CD4-positive, alpha-beta T cell (primary cell): Measurements from ENCODE around the gene ATPAF2. TPM values are rescaled to one million over a fixed set of nuclear protein-coding genes. Genes with fewer than 3 reads are reported as not detected.

Source experiments
- ATAC-seq: fragments of 200-7000 bp; cut with Tn5 transposase; one replicate; pipeline ENCODE4 v1.10.0; 2022; ENCODE audit warnings: mild to moderate bottlenecking; ENCODE audit not compliant: poor library complexity
- CTCF ChIA-PET: fragments of 350-600 bp; sonication (Branson Sonifier 250); formaldehyde crosslinking; loops from one replicate; lab custom pipeline; 2021; ENCODE audit warnings: antibody characterized with exemption, inconsistent platforms; lab: Charles Lee
- POLR2A ChIA-PET: fragments of 350-600 bp; sonication (Branson Sonifier 250); formaldehyde crosslinking; loops from one replicate; lab custom pipeline; 2021; ENCODE audit warnings: antibody characterized with exemption, inconsistent platforms; lab: Charles Lee
- DNase-seq, 14 experiments: peaks; one replicate each; pipeline ENCODE4 v3.0.0-alpha.2; 2013 to 2020; ENCODE audit warnings: mixed read lengths in 2 of 14
- H3K27ac ChIP-seq, 2 donors: one replicate each; pipeline versions ENCODE4 v1.5.1 to v1.7.0; 2013; ENCODE audit warnings: low read length in 2 of 2, low read depth in 1 of 2, mild to moderate bottlenecking in 1 of 2
- H3K27me3 ChIP-seq, 2 experiments: 1 replicate in 1 of 2; 2 replicates in 1 of 2; pipeline versions ENCODE4 v1.6.1 to v1.7.0; 2013; ENCODE audit warnings: low read length in 2 of 2, control low read depth in 1 of 2, mild to moderate bottlenecking in 1 of 2, moderate library complexity in 1 of 2; ENCODE audit not compliant: insufficient read depth in 2 of 2, control insufficient read depth in 1 of 2
- H3K36me3 ChIP-seq: one replicate; pipeline ENCODE4 v1.6.1; 2013; ENCODE audit warnings: low read length, control low read depth; ENCODE audit not compliant: insufficient read depth
- H3K4me1 ChIP-seq: one replicate; pipeline ENCODE4 v1.6.1; 2013; ENCODE audit warnings: low read length, control low read depth; ENCODE audit not compliant: insufficient read depth
- H3K4me3 ChIP-seq: one replicate; pipeline ENCODE4 v1.5.1; 2013; ENCODE audit warnings: mild to moderate bottlenecking, low read length, moderate library complexity
- H3K9me3 ChIP-seq, 2 experiments: 1 replicate in 1 of 2; 2 replicates in 1 of 2; pipeline versions ENCODE4 v1.6.1 to v1.7.0; 2013; ENCODE audit warnings: low read length in 2 of 2, mild to moderate bottlenecking in 2 of 2, control low read depth in 1 of 2, moderate library complexity in 1 of 2; ENCODE audit not compliant: control insufficient read depth in 1 of 2, insufficient read depth in 1 of 2
- H3K27ac Mint-ChIP-seq: one replicate; pipeline ENCODE4 v1.8.0; 2020; ENCODE audit warnings: mixed read lengths
- H3K27me3 Mint-ChIP-seq: one replicate; pipeline ENCODE4 v1.8.0; 2021; ENCODE audit warnings: mixed read lengths
- H3K36me3 Mint-ChIP-seq: one replicate; pipeline ENCODE4 v1.8.0; 2021; ENCODE audit warnings: low read depth, mixed read lengths
- H3K4me1 Mint-ChIP-seq: one replicate; pipeline ENCODE4 v1.8.0; 2021; ENCODE audit warnings: low read depth, mixed read lengths
- H3K4me3 Mint-ChIP-seq: one replicate; pipeline ENCODE4 v1.8.0; 2020; ENCODE audit warnings: mild to moderate bottlenecking, mixed read lengths
- H3K9me3 Mint-ChIP-seq: one replicate; pipeline ENCODE4 v1.8.0; 2020; ENCODE audit warnings: mixed read lengths
- intact Hi-C, 2 experiments: fragments of 100-400 bp; cut with DNase I in 1 of 2; cut with micrococcal nuclease in 1 of 2; formaldehyde crosslinking; loops; one replicate each; pipeline versions ENCODE4 v1.15.1 to v1.9.0; 2023 to 2025; cut with DNase I, micrococcal nuclease
- total RNA-seq, 174 experiments: library from RNA in 2 of 174; stranded (reverse) in 2 of 174; gene quantifications; one replicate each; pipeline ENCODE4 v1.2.3 and lab custom pipeline; 2021 to 2026
- TF ChIP-seq, protein P1 (sequence below): fragments of 200-600 bp; IDR thresholded peaks from one replicate; pipeline ENCODE4 v1.8.0; 2022; ENCODE audit warnings: antibody characterized with exemption, mild to moderate bottlenecking

ATPAF2 gene
- total RNA-seq, 2 experiments from 2014 or later = 20.8 to 21.9 TPM

DNA sequence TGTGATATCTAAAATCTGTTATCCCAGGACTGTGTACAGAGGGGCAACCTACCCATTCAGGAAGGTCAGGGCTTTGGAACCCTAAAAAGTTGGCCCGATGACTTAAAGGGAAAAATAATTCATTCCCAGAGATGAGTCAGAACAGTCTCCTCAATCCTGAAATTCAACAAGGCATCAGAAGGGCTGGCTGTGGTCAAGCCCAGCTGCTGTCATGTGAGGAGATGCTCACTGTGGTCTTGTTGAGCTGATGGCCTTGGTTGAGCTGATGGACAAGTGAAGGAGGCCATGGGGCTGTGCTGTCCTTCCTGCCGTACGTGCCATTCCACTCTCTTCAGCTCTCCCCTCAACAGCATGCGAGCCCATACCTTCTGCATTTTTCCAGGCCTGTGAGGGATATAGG, 27.9 kb upstream of the ATPAF2 start:
- Mint-ChIP-seq H3K4me3 (no peak overlapping the region), H3K27me3 (no peaks in the 10 kb centered on the region), H3K9me3 (no peaks in the 10 kb centered on the region), H3K4me1 (no peaks in the 10 kb centered on the region), H3K36me3 (peaks cover 35% of the 10 kb centered on the region), H3K27ac (no peak overlapping the region)
- Histone ChIP-seq H3K27ac (no peak overlapping the region), H3K9me3 (no peaks in the 10 kb centered on the region), H3K4me3 (no peak overlapping the region), H3K27me3 (no peaks in the 10 kb centered on the region), H3K36me3 (peaks cover 18% of the 10 kb centered on the region), H3K4me1 (peaks cover 5% of the 10 kb centered on the region)
- ChIA-PET POLR2A (no interaction called here), CTCF (no interaction called here)
- intact Hi-C loops = no loop called here
- DNase-seq (no peak), ATAC-seq (no peak)
- TF ChIP-seq, protein P1, sequence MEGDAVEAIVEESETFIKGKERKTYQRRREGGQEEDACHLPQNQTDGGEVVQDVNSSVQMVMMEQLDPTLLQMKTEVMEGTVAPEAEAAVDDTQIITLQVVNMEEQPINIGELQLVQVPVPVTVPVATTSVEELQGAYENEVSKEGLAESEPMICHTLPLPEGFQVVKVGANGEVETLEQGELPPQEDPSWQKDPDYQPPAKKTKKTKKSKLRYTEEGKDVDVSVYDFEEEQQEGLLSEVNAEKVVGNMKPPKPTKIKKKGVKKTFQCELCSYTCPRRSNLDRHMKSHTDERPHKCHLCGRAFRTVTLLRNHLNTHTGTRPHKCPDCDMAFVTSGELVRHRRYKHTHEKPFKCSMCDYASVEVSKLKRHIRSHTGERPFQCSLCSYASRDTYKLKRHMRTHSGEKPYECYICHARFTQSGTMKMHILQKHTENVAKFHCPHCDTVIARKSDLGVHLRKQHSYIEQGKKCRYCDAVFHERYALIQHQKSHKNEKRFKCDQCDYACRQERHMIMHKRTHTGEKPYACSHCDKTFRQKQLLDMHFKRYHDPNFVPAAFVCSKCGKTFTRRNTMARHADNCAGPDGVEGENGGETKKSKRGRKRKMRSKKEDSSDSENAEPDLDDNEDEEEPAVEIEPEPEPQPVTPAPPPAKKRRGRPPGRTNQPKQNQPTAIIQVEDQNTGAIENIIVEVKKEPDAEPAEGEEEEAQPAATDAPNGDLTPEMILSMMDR = no peak

DNA sequence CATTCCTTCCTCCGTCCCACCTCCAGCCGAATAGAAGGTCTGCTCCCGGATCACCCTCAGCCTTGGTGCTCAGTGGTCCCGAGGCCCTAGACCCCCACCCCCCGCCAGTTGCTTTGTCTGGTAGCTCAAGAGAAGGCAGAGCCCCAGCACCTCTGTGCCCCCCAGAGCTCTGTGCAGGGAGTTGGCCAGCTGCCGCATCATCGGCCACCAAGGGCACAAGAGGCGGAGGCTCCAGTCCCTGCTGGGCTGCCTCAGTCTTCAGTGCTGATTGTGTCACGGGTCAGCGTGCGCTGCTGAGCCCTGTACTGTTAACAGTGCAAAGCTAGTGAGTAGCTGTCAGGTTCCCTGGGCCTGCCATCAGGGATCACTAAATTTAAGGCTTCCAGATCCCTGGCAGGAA, 26.6 kb upstream of the ATPAF2 start:
- TF ChIP-seq, protein P1 = no peak
- H3K4me3 ChIP-seq = no peak overlapping the region
- H3K36me3 Mint-ChIP-seq = peaks cover 44% of the 10 kb centered on the region
- H3K27me3 ChIP-seq = no peaks in the 10 kb centered on the region
- ChIA-PET CTCF (no interaction called here), POLR2A (no interaction called here)
- no peaks in the 10 kb centered on the region for H3K4me1 Mint-ChIP-seq
- no peaks in the 10 kb centered on the region for H3K27me3 Mint-ChIP-seq
- H3K4me3 Mint-ChIP-seq = no peak overlapping the region
- no peaks in the 10 kb centered on the region for H3K9me3 ChIP-seq
- H3K27ac Mint-ChIP-seq = no peak overlapping the region
- intact Hi-C loops = no loop called here
- no peak for ATAC-seq
- DNase-seq = no peak
- H3K9me3 Mint-ChIP-seq = no peaks in the 10 kb centered on the region
- no peaks in the 10 kb centered on the region for H3K4me1 ChIP-seq
- H3K36me3 ChIP-seq = peaks cover 24% of the 10 kb centered on the region
- H3K27ac ChIP-seq = no peak overlapping the region

DNA sequence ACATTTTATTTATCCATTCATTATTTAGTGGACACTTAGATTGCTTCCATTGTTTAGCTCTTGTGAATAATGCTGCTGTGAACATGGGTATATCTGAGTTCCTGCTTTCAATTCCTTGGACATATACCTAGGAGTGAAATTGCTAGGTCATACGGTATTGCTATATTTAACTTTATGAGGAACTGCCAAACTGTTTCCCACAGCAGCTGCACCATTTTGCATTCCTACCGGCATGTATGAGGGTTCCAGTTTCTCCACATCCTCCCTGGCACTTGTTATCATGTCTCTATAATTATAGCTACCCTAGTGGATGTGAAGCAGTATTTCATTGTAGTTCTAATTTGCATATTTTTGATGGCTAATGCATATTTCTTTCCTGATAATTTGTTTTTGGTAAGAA, 25.1 kb upstream of the ATPAF2 start:
- intact Hi-C loops = no loop called here
- H3K36me3 Mint-ChIP-seq = peaks cover 52% of the 10 kb centered on the region

More for the DNA sequence above, 25.1 kb upstream of the ATPAF2 start:
- Histone ChIP-seq H3K36me3 (peaks cover 31% of the 10 kb centered on the region), H3K27me3 (no peaks in the 10 kb centered on the region), H3K4me3 (no peak overlapping the region), H3K27ac (no peak overlapping the region), H3K4me1 (no peaks in the 10 kb centered on the region), H3K9me3 (no peaks in the 10 kb centered on the region)
- Mint-ChIP-seq H3K27me3 (no peaks in the 10 kb centered on the region), H3K4me1 (no peaks in the 10 kb centered on the region), H3K4me3 (no peak overlapping the region), H3K27ac (no peak overlapping the region), H3K9me3 (no peaks in the 10 kb centered on the region)
- no peak for DNase-seq
- ChIA-PET POLR2A (no interaction called here), CTCF (no interaction called here)
- TF ChIP-seq, protein P1 = no peak
- ATAC-seq = no peak
